ENCODE measurements around the gene ELAVL2. TPM values are rescaled to one million over a fixed set of nuclear protein-coding genes. Genes with fewer than 3 reads are reported as not detected.

ELAVL2 gene
- polyA plus RNA-seq, 1 donor from 2014 or later = 106 TPM

DNA sequence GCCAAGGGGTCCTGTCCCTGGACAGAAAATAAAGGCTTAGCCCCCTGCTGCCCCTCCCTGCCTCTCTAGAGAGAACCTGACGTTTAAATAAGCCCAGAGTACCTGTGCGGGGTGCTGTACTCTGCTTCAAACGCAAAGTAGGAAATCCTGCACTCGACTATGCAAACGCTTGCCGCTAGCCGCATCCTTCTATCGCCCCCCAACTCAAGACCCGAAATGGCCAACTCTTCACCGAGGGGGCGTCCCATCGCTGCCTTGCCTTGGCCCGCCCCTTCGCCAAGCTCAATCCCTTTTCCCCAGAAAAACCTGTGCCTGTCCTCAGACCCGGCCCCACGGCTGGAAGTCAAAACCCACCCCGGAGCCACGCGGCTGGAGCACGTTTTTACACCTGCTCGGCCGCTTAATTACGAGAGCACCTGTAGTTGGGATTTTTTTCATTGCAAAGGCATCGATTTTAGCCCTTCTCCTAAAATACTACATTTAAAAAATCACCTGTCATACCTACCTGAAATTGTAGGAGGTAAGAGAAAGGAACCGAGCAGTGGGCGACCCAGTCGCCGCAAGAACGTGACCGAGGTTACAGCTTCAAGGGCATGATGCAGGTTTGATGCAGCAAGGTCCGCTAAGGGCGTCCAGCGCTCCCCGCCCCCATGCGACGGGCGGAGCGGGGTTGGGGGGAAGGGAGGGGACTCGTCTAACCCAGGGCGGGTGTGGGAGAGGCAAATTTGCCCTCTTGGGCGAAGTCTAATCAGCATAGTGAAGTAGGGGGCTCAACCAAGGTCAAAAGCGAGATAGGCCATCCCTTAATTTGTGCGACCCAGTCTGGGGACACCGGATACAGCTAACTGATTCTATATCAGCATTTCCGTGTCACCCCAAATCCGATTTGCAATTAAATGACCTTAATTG is 3.5 kb downstream of the ELAVL2 start:
- Histone ChIP-seq H3K9me2 (ENCODE audit: insufficient read depth, low read length) (no peaks in the 10 kb centered on the region), H2AFZ (ENCODE audit: low read depth, low read length) (no peak overlapping the region), H3K4me3 (ENCODE audit: low read length) (peak overlapping the region; percentile 90), H3K27ac (ENCODE audit: low read length) (no peak overlapping the region), H3K27me3 (ENCODE audit: insufficient read depth, low read depth, low read length) (peaks cover 28% of the 10 kb centered on the region), H3K79me2 (replicated peaks; ENCODE audit: insufficient read depth, low read length) (peaks cover 67% of the 10 kb centered on the region), H3F3A (ENCODE audit: insufficient read depth, low read length, poor library complexity, severe bottlenecking) (no peaks in the 10 kb centered on the region), H3K36me3 (ENCODE audit: insufficient read depth, low read length) (no peaks in the 10 kb centered on the region), H3K9me3 (ENCODE audit: low read length) (no peaks in the 10 kb centered on the region), H3K9ac (ENCODE audit: low read length) (peak overlapping the region; percentile 59), H3K4me2 (ENCODE audit: low read length) (peak overlapping the region; percentile 92), H4K20me1 (ENCODE audit: insufficient read depth) (peaks cover 15% of the 10 kb centered on the region)
- TF ChIP-seq EZH2 (IDR thresholded peaks at IDR 0.05; ENCODE audit: borderline replicate concordance, insufficient read depth, low read length, poor library complexity, severe bottlenecking) (no peak), SMC3 (conservative IDR thresholded peaks at IDR 0.05; ENCODE audit: poor library complexity) (no peak), MXI1 (conservative IDR thresholded peaks at IDR 0.05; ENCODE audit: poor library complexity, severe bottlenecking) (peak; percentile 65), REST (IDR thresholded peaks at IDR 0.05; ENCODE audit: borderline replicate concordance) (no peak), TAF1 (IDR thresholded peaks at IDR 0.05; ENCODE audit: low read depth) (no peak), RAD21 (conservative IDR thresholded peaks at IDR 0.05) (no peak), EP300 (conservative IDR thresholded peaks at IDR 0.05; ENCODE audit: poor library complexity, severe bottlenecking) (no peak), CTCF (IDR thresholded peaks at IDR 0.05; ENCODE audit: poor library complexity, severe bottlenecking) (peak; percentile 20), POLR2AphosphoS5 (IDR thresholded peaks at IDR 0.05) (no peak)

GRCh38 chr9:23821375-23822181 is 4.5 kb downstream of the ELAVL2 start:
- peak overlapping the region; percentile 31 for H3K27ac ChIP-seq (ENCODE audit: low read length)
- peak overlapping the region; percentile 61 for H2AFZ ChIP-seq (ENCODE audit: low read depth, low read length)

More at GRCh38 chr9:23821375-23822181, 4.5 kb downstream of the ELAVL2 start:
- H3K9me2 ChIP-seq (ENCODE audit: insufficient read depth, low read length) = no peaks in the 10 kb centered on the region
- TF ChIP-seq RAD21 (conservative IDR thresholded peaks at IDR 0.05) (peak; percentile 41), MXI1 (conservative IDR thresholded peaks at IDR 0.05; ENCODE audit: poor library complexity, severe bottlenecking) (peak; percentile 40), POLR2AphosphoS5 (IDR thresholded peaks at IDR 0.05) (peak; percentile 20), EZH2 (IDR thresholded peaks at IDR 0.05; ENCODE audit: borderline replicate concordance, insufficient read depth, low read length, poor library complexity, severe bottlenecking) (no peak), REST (IDR thresholded peaks at IDR 0.05; ENCODE audit: borderline replicate concordance) (no peak), SMC3 (conservative IDR thresholded peaks at IDR 0.05; ENCODE audit: poor library complexity) (no peak), EP300 (conservative IDR thresholded peaks at IDR 0.05; ENCODE audit: poor library complexity, severe bottlenecking) (peak; percentile 16)
- H3K27me3 ChIP-seq (ENCODE audit: insufficient read depth, low read depth, low read length) = peaks cover 28% of the 10 kb centered on the region
- peaks cover 15% of the 10 kb centered on the region for H4K20me1 ChIP-seq (ENCODE audit: insufficient read depth)
- peaks cover 76% of the 10 kb centered on the region for H3K79me2 ChIP-seq (replicated peaks; ENCODE audit: insufficient read depth, low read length)
- peak overlapping the region; percentile 59 for H3K9ac ChIP-seq (ENCODE audit: low read length)
- no peaks in the 10 kb centered on the region for H3K36me3 ChIP-seq (ENCODE audit: insufficient read depth, low read length)
- peak overlapping the region; percentile 92 for H3K4me2 ChIP-seq (ENCODE audit: low read length)
- no peaks in the 10 kb centered on the region for H3K9me3 ChIP-seq (ENCODE audit: low read length)
- no peaks in the 10 kb centered on the region for H3F3A ChIP-seq (ENCODE audit: insufficient read depth, low read length, poor library complexity, severe bottlenecking)
- H3K4me3 ChIP-seq (ENCODE audit: low read length) = peak overlapping the region; percentile 90
